Keratinocyte (primary cell): ENCODE data around the gene CLCN1. TPM values are rescaled to one million over a fixed set of nuclear protein-coding genes. Genes with fewer than 3 reads are reported as not detected.

ENCODE experiments used
- DNase-seq: peaks from one replicate; pipeline ENCODE4 v3.0.0-alpha.2; 2011; ENCODE audit warnings: low read depth, missing footprints, low spot score
- FAIRE-seq: peaks from 2 replicates; lab custom pipeline; 2011; peaks lifted over from hg19 to GRCh38; lab: Jason Lieb, UNC
- H2AFZ ChIP-seq: 2 replicates; pipeline ENCODE4 v1.6.0; 2012; ENCODE audit warnings: low read length, control low read depth, inconsistent platforms; ENCODE audit not compliant: control insufficient read depth
- H3K27ac ChIP-seq: 2 replicates; pipeline ENCODE4 v1.5.1; 2011; ENCODE audit warnings: low read length; ENCODE audit not compliant: control insufficient read depth, insufficient read depth
- H3K27me3 ChIP-seq: 3 replicates; pipeline ENCODE4 v1.6.0; 2011; ENCODE audit warnings: low read length; ENCODE audit not compliant: control insufficient read depth, insufficient read depth; ENCODE audit errors: extremely low read depth
- H3K36me3 ChIP-seq, 2 experiments: 2 replicates in 1 of 2; 3 replicates in 1 of 2; pipeline ENCODE4 v1.5.1; 2011; ENCODE audit warnings: low read length in 2 of 2, mild to moderate bottlenecking in 1 of 2; ENCODE audit not compliant: control insufficient read depth in 2 of 2, insufficient read depth in 2 of 2; ENCODE audit errors: extremely low read depth in 1 of 2
- H3K4me1 ChIP-seq: 3 replicates; pipeline ENCODE4 v1.5.1; 2011; ENCODE audit warnings: low read length; ENCODE audit not compliant: control insufficient read depth, insufficient read depth; ENCODE audit errors: extremely low read depth
- H3K4me2 ChIP-seq: 3 replicates; pipeline ENCODE4 v1.6.0; 2011; ENCODE audit warnings: low read depth, low read length; ENCODE audit not compliant: control insufficient read depth, insufficient read depth; ENCODE audit errors: extremely low read depth
- H3K4me3 ChIP-seq, 3 experiments: fragments of 200-600 bp in 1 of 3; sonication (generic) in 1 of 3; 2 replicates in 2 of 3; 3 replicates in 1 of 3; pipeline ENCODE4 v1.5.1; 2011 to 2016; ENCODE audit warnings: low read length in 3 of 3, mild to moderate bottlenecking in 3 of 3, control low read depth in 2 of 3, inconsistent platforms in 1 of 3, low read depth in 1 of 3, mixed read lengths in 1 of 3, mixed run types in 1 of 3, moderate library complexity in 1 of 3; ENCODE audit not compliant: control insufficient read depth in 2 of 3, insufficient read depth in 2 of 3; ENCODE audit errors: extremely low read depth in 1 of 3
- H3K79me2 ChIP-seq: 2 replicates; pipeline ENCODE4 v1.6.0; 2012; ENCODE audit warnings: low read length; ENCODE audit not compliant: control insufficient read depth, insufficient read depth
- H3K9ac ChIP-seq: 3 replicates; pipeline ENCODE4 v1.6.0; 2011; ENCODE audit warnings: low read length; ENCODE audit not compliant: control insufficient read depth, insufficient read depth; ENCODE audit errors: extremely low read depth
- H3K9me1 ChIP-seq: 3 replicates; pipeline ENCODE4 v1.6.0; 2011; ENCODE audit warnings: low read length; ENCODE audit not compliant: control insufficient read depth, insufficient read depth; ENCODE audit errors: extremely low read depth
- H3K9me3 ChIP-seq: 2 replicates; pipeline ENCODE4 v1.5.1; 2012; ENCODE audit warnings: low read depth, low read length; ENCODE audit not compliant: control insufficient read depth
- H4K20me1 ChIP-seq: 3 replicates; pipeline ENCODE4 v1.6.0; 2011; ENCODE audit warnings: low read length; ENCODE audit not compliant: control insufficient read depth, insufficient read depth; ENCODE audit errors: extremely low read depth
- CTCF ChIP-seq, 3 experiments: IDR thresholded peaks in 1 of 3; conservative IDR thresholded peaks in 1 of 3; optimal IDR thresholded peaks in 1 of 3; 2 replicates in 2 of 3; 3 replicates in 1 of 3; pipeline versions ENCODE3 to v1.5.1; 2011; ENCODE audit warnings: low read length in 3 of 3, mild to moderate bottlenecking in 3 of 3, moderate library complexity in 2 of 3, control low read depth in 1 of 3, inconsistent platforms in 1 of 3; ENCODE audit not compliant: insufficient read depth in 2 of 3; ENCODE audit errors: extremely low read depth in 1 of 3
- EZH2 ChIP-seq: IDR thresholded peaks from one replicate; pipeline ENCODE4 v1.6.1; 2012; ENCODE audit warnings: inconsistent platforms, mild to moderate bottlenecking, low read length, moderate library complexity
- dilution Hi-C: fragments of 300-500 bp; cut with MboI; formaldehyde crosslinking; loops from one replicate; pipeline ENCODE4 v1.7.0; 2020; ENCODE audit warnings: low sequenced_read_pairs; ENCODE audit not compliant: extremely low pct_ligation_motif_present
- polyA plus RNA-seq, 5 experiments: library from polyadenylated mRNA; depleted of rRNA in 3 of 5; stranded (reverse) in 3 of 5; stranded (forward) in 1 of 5; unstranded in 1 of 5; fragments of >200 nt; gene quantifications; 1 replicate in 1 of 5; 2 replicates in 3 of 5; 3 replicates in 1 of 5; pipeline versions ENCODE4 v1.2.1 to v1.2.3, GENCODE V29; 2011 to 2012; ENCODE audit warnings: missing spikeins in 2 of 5, low read depth in 1 of 5, low replicate concordance in 1 of 5

The CLCN1 gene
- polyA plus RNA-seq, 1 donor (not counting 4 experiments of a cell fraction or from before 2014, with no cell fraction given) = not detected

DNA sequence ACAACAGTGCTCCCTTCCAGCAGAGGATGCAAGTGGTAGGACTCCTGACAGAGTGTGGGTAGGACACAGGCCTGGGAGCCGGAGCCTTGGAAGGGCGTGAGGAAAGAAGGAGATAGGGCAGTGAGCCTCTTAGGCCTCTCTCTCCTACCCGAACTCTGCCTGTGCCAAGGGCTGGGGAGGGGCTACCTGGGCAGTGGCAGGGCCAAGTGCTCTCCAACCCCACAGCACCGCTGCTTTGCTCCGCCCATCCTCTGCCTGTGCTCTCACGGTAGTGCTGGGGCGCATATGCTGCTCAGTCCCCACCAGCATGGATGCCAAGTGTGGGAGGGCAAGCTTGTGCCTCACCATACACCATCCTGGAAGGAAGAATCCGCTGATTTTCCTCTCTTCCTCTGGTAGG lies 39.1 kb downstream of the CLCN1 start:
- no peak overlapping the region for H2AFZ ChIP-seq
- no peak overlapping the region for H3K27ac ChIP-seq
- H3K9me3 ChIP-seq = no peaks in the 10 kb centered on the region
- no peaks in the 10 kb centered on the region for H3K79me2 ChIP-seq
- DNase-seq (no peak), FAIRE-seq (no peak)
- no peaks in the 10 kb centered on the region for H3K36me3 ChIP-seq
- dilution Hi-C loops = no loop called here
- no peak overlapping the region for H3K9ac ChIP-seq
- no peaks in the 10 kb centered on the region for H4K20me1 ChIP-seq
- no peak overlapping the region for H3K4me3 ChIP-seq
- no peak for TF ChIP-seq EZH2
- H3K4me1 ChIP-seq = no peaks in the 10 kb centered on the region
- H3K9me1 ChIP-seq = no peaks in the 10 kb centered on the region
- H3K4me2 ChIP-seq = no peak overlapping the region
- peaks cover 25% of the 10 kb centered on the region for H3K27me3 ChIP-seq

DNA sequence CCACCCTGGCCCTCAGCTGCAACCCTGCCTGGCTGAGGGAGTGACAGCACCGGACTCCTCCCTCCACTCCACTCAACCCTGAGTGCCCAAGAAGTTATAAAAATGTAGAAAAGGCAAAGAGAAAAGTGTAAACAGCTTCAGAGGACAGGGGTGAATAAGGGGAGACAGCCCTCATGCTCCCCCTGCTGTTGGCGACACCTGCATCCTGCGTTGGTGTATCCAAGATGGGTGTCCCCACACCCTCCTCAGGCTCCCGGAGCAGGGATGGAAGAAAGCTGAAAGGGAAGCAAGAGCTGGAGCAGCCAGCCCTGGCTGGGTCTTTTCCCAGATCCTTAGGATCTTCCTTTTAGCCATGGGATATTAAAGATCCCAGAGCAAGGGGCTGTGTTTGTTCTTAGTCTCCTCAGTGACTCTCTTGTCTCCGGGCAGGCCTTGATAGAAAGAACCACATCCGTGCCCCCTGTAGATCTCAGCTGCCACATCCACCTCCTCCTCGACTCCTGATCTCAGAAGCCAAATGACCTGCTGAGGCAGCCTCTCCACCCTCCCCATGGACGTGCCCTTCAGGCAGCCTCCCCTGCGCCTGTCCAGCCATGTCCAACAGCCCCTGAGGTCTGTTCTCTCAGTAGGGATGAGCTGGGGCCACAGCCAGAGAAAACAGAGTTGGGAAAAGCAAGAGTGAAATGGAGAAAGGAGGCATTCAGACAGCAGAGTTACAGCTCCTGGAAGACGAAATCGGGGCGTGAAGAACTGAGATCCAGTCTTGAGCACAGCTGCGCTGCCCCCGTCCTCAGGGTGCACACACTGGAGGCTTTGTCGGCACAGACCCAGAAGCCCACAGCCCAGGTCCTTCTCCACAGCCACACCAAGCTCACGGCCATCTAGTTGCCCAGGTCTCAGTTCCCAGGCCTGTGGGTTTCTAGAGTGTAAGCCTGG lies 39.8 kb downstream of the CLCN1 start:
- dilution Hi-C loops = no loop called here
- no peak overlapping the region for H3K9ac ChIP-seq
- FAIRE-seq (no peak), DNase-seq (no peak)
- H3K4me1 ChIP-seq = no peaks in the 10 kb centered on the region
- no peak overlapping the region for H3K4me2 ChIP-seq
- H2AFZ ChIP-seq = no peak overlapping the region
- no peaks in the 10 kb centered on the region for H4K20me1 ChIP-seq
- H3K9me3 ChIP-seq = no peaks in the 10 kb centered on the region
- TF ChIP-seq EZH2 = no peak
- peak in 1 of 3 experiments; percentile 36 for TF ChIP-seq CTCF (optimal IDR thresholded peaks at IDR 0.05 in 1 of 3, IDR thresholded peaks at IDR 0.05 in 1 of 3, conservative IDR thresholded peaks at IDR 0.05 in 1 of 3; ENCODE audit: extremely low read depth in 1 of 3, insufficient read depth in 2 of 3, low read length in 3 of 3)
- no peak overlapping the region for H3K27ac ChIP-seq
- H3K79me2 ChIP-seq = no peaks in the 10 kb centered on the region
- H3K36me3 ChIP-seq = no peaks in the 10 kb centered on the region
- no peak overlapping the region for H3K4me3 ChIP-seq
- peaks cover 30% of the 10 kb centered on the region for H3K27me3 ChIP-seq
- H3K9me1 ChIP-seq = no peaks in the 10 kb centered on the region
